HG02588 (cell line): ENCODE data around the gene TCF25.

ENCODE experiments used
- ATAC-seq: cut with Tn5 transposase; IDR thresholded peaks from one replicate; pipeline ENCODE4 v1.9.1; 2021; ENCODE audit warnings: mild to moderate bottlenecking, moderate library complexity; ENCODE audit not compliant: unreplicated experiment

The TCF25 gene

GRCh38 chr16:89843409-89844350 lies 29.7 kb upstream of the TCF25 start:
- no peak for ATAC-seq

- no peak for ATAC-seq
Observed at GRCh38 chr16:89844739-89845339, 28.6 kb upstream of the TCF25 start.

GRCh38 chr16:89845417-89845816 lies 28.0 kb upstream of the TCF25 start:
- no peak for ATAC-seq

GRCh38 chr16:89847051-89847939 lies 26.1 kb upstream of the TCF25 start:
- no peak for ATAC-seq

DNA sequence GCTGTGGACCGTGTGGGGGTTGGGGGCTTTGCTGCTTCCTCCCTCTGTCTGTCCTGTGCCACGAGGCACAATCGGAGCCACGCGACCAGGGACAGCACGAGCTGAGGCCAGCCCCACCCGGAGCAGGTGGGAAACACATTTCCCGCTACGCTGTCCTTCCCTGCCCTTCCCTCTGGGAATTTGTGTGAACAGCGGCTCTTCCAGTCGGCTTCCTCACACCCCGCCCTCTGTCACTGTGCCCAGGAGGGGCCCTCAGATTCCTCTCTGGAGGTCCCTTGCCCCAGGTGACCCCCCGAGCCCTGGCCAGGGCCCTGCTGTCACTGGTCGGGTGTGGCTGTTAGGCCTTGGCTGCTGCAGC lies 25.5 kb upstream of the TCF25 start:
- no peak for ATAC-seq

DNA sequence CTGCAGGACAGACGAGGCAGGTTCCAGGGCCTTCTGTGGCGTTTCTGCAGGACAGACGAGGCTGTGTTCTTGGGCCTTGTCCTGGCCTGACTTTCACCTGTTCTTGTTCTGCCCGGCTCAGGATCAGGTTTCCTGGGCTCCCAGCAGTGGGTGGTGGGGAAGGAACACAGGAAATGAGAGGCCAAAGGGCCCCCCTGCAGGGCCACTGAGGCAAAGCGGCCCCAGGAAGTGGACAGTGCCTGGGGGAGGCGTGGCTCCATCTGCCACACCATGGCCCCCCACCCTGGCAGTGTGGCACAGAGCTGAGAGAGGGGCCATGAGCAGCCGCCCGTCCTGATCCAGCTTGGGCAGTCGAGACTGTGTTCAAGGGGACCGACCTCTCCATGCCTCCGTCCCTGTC lies 24.4 kb upstream of the TCF25 start:
- ATAC-seq = no peak

DNA sequence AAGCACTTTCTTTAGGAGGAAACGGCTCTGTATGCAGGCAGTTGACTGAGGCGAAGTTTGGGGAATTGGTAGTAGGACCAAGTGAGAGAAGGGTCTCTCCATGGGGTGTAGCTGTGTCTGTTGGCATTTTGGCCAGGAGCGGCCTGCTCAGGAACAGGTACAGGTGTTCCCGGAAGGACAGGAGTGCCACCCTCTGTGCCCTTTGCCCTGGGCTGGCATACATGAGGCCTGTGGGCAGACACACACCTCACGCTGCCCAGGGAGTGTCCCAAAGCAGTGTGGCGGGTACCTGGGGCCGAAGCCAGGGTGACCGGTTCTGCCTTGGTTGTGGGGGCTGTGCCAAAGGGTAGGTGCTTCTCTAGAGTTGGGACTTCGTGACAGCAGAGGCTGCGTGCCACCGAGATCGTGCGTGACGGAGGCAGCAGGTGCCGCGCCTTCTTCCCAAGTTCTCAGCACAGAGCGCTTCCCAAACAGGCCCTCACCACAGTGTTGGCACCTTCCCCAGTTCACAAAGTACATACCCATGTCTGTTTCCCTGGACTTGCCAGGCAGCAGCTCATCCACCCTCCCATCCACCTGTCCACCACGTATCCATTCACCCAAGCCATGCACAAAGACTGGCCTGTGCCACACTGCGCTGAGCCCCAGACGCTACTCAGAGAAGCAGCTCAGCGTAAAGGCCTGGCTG lies 19.9 kb upstream of the TCF25 start:
- ATAC-seq = no peak

DNA sequence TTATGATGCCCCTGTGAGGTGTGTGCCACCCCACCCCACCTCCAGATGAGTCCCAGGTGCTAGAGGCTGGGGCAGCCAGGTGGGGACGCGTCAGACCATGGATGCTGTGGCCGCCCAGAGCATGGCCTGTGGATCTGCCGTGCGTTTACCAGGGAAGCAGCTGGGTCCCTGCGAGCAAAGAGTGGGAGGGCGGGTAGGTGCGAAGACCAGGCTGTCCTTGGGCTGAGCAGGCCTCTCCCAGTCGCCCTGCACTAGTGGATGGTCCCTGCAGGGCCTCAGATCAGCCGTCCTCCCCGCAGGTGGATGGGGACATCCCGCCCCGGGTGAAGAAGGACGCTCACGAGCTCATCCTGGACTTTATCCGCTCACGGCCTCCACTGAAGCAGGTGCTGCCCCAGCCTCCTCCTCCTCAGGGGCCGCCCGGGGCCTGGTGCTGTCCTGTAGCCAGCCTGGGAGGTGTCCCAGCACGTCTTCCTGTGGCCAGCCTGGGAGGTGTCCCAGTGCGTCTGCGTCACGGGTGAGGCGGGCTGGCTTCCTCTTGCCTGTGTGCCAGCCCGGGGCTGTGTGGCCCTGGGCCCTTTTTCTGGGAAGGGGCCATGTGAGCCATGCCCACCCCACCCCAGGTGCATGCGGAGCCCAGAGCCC lies 18.0 kb upstream of the TCF25 start:
- no peak for ATAC-seq

GRCh38 chr16:89855986-89856385 lies 17.4 kb upstream of the TCF25 start:
- ATAC-seq = no peak

- ATAC-seq = no peak
Observed at GRCh38 chr16:89858973-89859614, 14.3 kb upstream of the TCF25 start.

- ATAC-seq = no peak
Observed at GRCh38 chr16:89859615-89860007, 13.8 kb upstream of the TCF25 start.

- ATAC-seq = no peak
Observed at GRCh38 chr16:89860747-89861304, 12.6 kb upstream of the TCF25 start.

GRCh38 chr16:89861648-89862047 lies 11.7 kb upstream of the TCF25 start:
- no peak for ATAC-seq

DNA sequence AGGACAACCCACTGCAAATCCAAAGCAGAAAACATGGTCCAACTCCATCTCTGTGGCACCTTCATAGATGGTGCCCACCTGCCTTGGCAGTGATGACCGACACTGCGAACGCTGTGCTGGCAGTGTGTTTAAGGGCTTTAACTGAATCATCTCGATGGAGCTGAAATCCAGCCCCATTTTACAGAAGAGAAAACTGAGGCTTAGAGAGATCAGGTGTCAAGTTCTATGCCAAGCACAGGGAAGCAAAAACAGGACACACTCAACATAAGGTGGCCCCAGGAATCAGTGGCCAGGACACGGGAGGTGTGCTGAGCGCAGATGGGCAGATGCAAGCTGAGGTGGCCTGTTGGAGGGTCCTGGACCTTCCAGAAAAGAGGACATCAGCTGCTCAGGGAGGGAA lies 10.7 kb upstream of the TCF25 start:
- no peak for ATAC-seq

- ATAC-seq = no peak
Observed at GRCh38 chr16:89863741-89864526, 9.5 kb upstream of the TCF25 start.

DNA sequence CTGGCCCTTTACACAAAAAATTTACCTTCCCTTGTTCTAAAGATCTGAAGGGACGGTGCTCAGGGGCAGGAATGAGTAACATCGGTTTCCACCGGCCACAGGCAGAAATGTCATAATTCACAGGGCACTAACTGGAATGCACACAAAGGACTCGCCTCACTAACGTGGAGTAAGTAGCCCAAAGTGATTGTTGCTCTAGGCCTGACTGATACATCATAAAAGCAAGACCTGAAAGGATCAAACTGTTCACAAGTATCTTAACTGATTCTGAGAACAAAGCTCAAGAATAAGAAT lies 8.9 kb upstream of the TCF25 start:
- ATAC-seq = no peak

DNA sequence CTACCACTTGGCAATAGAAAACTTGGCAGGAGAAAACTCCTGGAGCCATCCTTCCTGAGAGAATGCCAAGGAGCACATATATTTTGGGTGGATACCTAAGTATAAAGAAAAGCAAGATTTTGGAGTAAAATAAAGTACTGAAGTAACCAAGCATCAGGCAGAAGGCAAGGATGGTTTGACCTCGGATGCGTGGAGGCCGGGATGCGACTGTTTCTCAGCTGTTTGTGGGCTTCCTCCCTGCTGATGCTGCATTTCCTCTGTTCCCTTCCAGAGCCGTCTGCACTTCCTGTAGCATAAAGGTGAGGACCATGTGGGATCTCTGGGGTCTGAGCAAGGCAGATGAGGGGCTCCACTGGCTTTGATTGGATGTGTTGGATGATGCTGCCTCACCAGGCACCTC lies 5.5 kb upstream of the TCF25 start:
- no peak for ATAC-seq

DNA sequence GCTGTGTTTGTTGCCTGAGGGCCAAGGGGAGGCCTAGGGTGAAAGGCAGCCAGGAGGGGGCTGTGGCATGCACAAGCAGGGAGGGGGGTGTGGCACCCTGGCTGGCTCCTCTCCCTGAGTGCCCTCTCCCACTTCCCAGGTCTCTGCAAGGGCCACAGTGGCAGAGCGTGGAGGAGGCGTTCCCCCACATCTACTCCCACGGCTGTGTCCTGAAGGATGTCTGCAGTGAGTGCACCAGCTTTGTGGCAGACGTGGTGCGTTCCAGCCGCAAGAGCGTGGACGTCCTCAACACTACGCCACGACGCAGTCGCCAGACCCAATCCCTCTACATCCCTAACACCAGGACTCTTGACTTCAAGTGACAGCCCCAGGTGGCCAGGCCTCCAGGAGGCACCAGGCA lies 3.5 kb upstream of the TCF25 start:
- no peak for ATAC-seq

DNA sequence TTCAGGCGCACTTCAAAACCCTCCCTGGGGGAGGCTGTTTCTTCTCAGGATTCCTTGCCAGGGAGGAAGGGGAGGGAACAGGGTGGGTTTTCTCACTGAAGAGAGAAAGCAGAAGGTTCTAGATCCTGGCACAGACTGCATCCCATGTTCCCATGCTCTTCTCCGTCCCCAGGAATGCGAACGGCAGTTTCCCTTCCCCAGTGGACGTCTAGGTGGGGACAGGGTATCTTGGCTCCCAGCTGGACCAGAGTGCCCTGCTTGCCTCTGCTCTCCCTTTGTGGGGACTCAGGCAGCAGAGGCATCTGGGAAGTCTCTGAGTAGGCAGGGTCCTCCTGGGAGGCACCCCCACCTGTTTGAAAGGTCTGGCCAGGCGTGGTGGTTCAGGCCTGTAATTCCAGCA lies 3.0 kb upstream of the TCF25 start:
- ATAC-seq = no peak
